C4-2B (cell line): ENCODE data around the gene AUH.

Experiments used
- ZFX ChIP-seq: fragments of 450-650 bp; IDR thresholded peaks from 2 replicates; pipeline ENCODE4 v1.6.1; 2017
- TF ChIP-seq, protein P1 (sequence below): fragments of 450-650 bp; conservative IDR thresholded peaks from 2 replicates; pipeline ENCODE4 v1.5.1; 2017; ENCODE audit warnings: mild to moderate bottlenecking

DNA sequence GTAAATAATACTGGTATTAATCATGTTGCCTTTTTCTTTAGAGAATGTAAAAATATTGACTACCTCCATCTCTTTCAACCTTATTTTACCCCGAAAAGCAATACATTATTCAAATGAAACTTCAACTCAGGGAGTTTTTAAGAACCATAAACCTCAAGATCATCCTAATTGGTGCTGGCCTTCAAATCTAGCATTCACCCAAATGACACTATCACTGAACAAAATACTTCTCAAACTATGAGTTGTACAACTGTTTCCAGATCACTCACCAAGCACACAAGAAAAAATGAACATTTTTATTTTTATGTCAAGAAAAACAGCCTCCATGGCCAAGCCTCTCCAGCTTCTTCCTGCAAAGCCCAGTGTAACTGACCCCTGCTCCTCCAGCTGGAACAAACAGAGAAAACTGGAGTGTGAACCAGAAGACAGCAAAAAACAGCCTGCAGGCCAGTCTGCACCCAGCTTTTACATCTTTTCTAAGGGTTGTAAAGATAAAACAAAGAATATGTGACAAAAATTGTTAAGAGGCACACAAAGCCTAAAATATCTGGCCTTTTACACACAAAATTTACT lies 21.2 kb downstream of the AUH start:
- TF ChIP-seq, protein P1, sequence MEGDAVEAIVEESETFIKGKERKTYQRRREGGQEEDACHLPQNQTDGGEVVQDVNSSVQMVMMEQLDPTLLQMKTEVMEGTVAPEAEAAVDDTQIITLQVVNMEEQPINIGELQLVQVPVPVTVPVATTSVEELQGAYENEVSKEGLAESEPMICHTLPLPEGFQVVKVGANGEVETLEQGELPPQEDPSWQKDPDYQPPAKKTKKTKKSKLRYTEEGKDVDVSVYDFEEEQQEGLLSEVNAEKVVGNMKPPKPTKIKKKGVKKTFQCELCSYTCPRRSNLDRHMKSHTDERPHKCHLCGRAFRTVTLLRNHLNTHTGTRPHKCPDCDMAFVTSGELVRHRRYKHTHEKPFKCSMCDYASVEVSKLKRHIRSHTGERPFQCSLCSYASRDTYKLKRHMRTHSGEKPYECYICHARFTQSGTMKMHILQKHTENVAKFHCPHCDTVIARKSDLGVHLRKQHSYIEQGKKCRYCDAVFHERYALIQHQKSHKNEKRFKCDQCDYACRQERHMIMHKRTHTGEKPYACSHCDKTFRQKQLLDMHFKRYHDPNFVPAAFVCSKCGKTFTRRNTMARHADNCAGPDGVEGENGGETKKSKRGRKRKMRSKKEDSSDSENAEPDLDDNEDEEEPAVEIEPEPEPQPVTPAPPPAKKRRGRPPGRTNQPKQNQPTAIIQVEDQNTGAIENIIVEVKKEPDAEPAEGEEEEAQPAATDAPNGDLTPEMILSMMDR, result no peak
- no peak for TF ChIP-seq ZFX
